EH (cell line): ENCODE data around the gene PIK3C2B.

Experiments
- DNase-seq: peaks from one replicate; pipeline ENCODE4 v3.0.0-alpha.2; 2015; ENCODE audit warnings: low read depth

The PIK3C2B gene

GRCh38 chr1:204461331-204462228 lies 33.0 kb downstream of the PIK3C2B start:
- no peak for DNase-seq

GRCh38 chr1:204460346-204460745 lies 34.3 kb downstream of the PIK3C2B start:
- DNase-seq = no peak

GRCh38 chr1:204459706-204460105 lies 34.9 kb downstream of the PIK3C2B start:
- no peak for DNase-seq

GRCh38 chr1:204457666-204458065 lies 36.9 kb downstream of the PIK3C2B start:
- DNase-seq = no peak

GRCh38 chr1:204456826-204457442 lies 37.7 kb downstream of the PIK3C2B start:
- DNase-seq = no peak

GRCh38 chr1:204455831-204456145 lies 38.8 kb downstream of the PIK3C2B start:
- no peak for DNase-seq

- DNase-seq = no peak
Measured at GRCh38 chr1:204455063-204455830, 39.4 kb downstream of the PIK3C2B start.

- DNase-seq = no peak
Measured at GRCh38 chr1:204454476-204454875, 40.1 kb downstream of the PIK3C2B start.

- DNase-seq = no peak
Measured at GRCh38 chr1:204453141-204453772, 41.3 kb downstream of the PIK3C2B start.

- no peak for DNase-seq
Measured at GRCh38 chr1:204451352-204452124, 43.1 kb downstream of the PIK3C2B start.

- DNase-seq = no peak
Measured at GRCh38 chr1:204450461-204451257, 43.9 kb downstream of the PIK3C2B start.

- DNase-seq = no peak
Measured at GRCh38 chr1:204449678-204450280, 44.8 kb downstream of the PIK3C2B start.

- DNase-seq = no peak
Measured at GRCh38 chr1:204448991-204449677, 45.5 kb downstream of the PIK3C2B start.

- peak; percentile 31 for DNase-seq
Measured at GRCh38 chr1:204448344-204448964, 46.2 kb downstream of the PIK3C2B start.

GRCh38 chr1:204447736-204448135 lies 46.9 kb downstream of the PIK3C2B start:
- DNase-seq = no peak

- no peak for DNase-seq
Measured at GRCh38 chr1:204447190-204447589, 47.4 kb downstream of the PIK3C2B start.

- DNase-seq = peak; percentile 69
Measured at GRCh38 chr1:204446413-204447111, 48.0 kb downstream of the PIK3C2B start.

- DNase-seq = peak; percentile 45
Measured at GRCh38 chr1:204445860-204446412, 48.7 kb downstream of the PIK3C2B start.
